ENCODE results near the gene CLIP4.
"Not testable (repeated sequence)": the region's sequence is repeated elsewhere in the genome, so short reads cannot be mapped to it uniquely, and the experiment has no call there.

The CLIP4 gene, protein sequence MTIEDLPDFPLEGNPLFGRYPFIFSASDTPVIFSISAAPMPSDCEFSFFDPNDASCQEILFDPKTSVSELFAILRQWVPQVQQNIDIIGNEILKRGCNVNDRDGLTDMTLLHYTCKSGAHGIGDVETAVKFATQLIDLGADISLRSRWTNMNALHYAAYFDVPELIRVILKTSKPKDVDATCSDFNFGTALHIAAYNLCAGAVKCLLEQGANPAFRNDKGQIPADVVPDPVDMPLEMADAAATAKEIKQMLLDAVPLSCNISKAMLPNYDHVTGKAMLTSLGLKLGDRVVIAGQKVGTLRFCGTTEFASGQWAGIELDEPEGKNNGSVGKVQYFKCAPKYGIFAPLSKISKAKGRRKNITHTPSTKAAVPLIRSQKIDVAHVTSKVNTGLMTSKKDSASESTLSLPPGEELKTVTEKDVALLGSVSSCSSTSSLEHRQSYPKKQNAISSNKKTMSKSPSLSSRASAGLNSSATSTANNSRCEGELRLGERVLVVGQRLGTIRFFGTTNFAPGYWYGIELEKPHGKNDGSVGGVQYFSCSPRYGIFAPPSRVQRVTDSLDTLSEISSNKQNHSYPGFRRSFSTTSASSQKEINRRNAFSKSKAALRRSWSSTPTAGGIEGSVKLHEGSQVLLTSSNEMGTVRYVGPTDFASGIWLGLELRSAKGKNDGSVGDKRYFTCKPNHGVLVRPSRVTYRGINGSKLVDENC

DNA sequence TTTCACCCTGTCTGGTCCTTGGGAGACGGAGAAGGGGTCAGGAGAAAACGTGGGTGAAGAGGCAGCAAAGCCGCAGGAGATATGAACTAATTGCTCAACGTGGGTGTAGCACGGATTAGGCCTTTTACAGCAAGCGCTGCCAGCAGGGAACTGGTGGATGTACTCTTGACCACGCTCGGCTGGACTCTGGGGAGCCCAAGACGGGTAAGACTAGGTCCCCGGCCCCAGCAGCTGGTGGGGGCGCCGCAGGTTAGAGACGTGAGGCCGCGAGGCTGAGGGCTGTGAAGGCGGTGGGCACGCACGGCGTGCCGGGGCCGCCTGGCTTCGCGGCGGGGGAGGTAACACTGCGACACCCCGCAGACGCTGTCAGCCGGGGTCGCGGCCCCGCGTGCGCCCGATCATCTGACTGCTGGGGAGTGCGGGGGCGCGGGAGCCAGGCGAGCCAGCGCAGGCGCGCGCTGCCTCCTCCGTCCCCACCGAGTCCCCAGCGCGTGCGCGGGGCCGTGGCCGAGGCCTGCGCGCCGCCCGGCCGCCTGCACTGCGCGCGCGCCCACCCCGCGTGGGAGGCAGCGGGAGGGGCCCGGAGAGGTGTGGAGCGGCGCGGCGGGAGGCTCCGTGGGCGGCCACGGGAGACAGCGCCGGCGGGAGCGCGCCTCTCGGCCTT, at the start of gene CLIP4:
TSS of gene CLIP4 (plus strand) at position 470 of the 664 bp plus-strand sequence. CDS start 5,974 bp downstream, outside the sequence.
- peak; percentile 64 for DNase-seq

DNA sequence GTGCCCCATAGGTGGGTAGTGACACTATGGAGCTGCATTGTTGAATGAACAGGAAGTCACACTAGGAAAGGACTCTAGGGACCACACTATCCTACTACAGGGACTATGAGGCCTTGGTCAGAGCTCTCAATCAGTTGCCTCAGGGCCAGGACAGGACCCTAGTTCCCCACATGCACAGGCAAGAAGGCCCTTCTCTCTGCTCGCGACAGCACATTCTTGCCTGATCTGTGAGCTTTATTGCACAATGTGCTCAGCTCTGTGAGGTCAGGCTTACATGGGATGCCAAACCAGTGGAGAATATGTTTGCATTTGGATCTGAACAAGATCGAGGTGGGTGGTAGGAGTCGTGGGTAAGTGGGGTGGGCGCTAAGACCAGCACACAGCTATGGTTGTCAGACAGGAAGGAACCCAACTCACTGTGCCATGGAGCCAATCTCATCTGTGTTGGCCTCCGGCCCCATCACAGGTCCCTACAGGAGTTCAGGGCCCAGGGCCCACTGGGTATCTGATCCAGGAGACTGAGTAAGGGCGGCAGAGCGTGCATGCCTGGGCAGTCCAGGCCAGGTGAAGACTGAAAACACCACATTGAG, 48.8 kb upstream of the CLIP4 start:
- no peak for DNase-seq

DNA sequence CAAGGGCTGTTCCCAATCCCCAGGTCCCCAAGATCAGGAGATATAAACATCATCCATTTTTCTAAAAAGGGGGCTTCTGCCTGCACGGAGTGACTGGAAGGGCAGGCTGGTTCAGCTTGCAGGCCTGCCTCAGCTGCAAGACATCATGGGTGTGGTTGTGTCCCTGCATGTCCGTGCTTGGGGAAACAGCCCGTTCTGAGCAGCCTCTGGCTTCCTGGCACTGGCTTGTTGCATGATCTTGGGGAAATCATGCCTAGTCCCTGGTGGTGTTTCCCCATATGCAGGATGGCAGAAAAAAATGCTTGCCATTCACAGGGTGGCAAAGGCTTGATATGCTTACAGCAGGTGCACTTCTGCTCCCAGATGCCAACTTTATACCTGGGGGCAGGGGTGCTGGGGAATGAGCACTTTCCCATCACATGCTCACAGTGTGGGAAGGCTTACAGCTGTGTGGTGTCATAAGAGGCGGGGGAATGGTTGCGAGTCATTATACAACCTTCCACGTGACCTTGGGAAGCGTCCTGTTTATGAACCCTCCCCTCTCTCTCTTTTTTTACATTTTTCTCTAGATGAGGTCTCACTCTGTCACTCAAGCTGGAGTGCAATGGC, 48.1 kb upstream of the CLIP4 start:
- no peak for DNase-seq

DNA sequence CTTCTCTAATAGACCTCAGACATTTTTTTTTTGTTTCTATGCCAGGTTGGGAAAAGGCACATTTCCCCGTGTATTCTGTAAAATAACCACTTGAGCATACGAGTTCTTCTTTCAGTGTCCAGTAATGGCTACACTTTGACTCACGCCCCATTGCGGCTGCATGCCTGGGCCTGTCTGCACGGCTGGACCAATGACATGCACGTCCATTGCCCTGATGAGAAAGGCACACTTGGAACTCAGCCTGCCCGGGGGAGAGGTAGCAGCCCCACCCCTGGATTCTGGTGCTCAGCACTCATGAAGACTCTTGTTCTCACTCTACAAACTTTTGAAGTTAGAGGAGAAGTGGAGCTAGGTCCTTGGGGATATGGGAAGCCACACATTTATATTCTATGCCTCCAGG, 46.7 kb upstream of the CLIP4 start:
- peak; percentile 70 for DNase-seq

DNA sequence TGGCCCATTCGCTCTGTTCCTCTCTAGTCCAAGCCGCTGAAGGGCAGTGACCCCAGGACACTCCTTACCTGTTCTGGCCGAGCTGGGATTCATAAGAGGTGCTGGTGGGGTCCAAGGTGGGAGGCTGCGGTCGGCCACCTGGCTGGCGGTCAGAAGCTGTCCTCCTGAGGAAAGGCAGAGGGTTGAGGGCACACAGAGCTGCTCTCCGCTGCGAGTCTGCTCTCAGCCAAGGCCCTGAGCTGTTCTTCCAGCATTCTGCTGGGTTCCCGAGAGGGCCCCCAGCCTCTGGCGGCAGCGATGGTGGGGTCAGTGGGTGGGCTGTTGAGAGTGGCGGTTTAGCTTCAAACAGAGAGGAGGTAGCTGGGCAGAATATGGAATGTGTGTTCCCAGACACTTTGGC, 44.7 kb upstream of the CLIP4 start:
- no peak for DNase-seq

DNA sequence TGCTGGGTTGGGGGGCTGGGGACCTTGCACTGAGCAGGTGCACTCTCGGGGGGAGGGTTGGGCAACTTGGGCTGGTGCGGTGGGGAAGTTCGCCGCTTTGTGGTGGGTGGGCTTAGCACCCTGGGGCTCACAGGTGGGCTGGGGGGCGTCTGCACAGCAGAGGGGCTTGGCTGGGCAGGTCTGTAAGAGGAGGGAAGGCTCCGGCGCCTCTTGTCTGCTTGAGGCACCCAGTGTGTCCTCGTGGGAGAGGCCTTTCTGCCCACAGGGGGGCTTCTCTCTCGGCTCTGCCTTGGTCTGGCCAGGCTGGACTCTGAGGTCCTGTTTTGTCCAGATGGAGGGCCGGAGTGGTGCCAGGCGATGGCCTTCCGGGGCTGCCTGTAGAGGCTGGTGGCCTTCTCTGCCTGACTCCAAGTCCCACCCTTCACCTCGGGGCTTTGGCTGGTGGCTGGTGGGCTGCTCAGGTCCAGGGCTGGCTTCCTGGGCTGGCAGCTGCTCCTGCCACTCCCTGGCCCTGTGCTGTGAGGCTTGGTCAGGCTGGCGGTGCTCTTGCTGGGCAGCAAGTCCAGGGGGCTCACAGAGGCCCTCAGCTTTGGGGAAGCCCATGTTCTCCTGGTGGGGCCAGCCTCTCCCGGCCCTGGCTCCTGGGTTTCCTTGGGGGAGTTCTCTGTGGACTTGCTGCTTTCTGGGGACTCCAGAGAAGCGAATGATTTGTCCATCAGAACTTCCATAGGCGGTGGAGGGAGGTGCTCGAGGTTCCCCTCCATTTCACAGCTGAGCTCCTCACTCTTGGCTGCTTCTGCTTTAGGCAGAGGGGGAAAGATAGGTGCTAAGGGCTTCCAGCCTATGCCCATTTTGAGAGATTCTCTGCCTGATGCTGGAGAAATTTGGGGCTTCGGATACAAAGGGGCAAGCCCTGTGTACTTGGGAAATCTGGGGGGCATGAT, 43.9 kb upstream of the CLIP4 start:
- no peak for DNase-seq

DNA sequence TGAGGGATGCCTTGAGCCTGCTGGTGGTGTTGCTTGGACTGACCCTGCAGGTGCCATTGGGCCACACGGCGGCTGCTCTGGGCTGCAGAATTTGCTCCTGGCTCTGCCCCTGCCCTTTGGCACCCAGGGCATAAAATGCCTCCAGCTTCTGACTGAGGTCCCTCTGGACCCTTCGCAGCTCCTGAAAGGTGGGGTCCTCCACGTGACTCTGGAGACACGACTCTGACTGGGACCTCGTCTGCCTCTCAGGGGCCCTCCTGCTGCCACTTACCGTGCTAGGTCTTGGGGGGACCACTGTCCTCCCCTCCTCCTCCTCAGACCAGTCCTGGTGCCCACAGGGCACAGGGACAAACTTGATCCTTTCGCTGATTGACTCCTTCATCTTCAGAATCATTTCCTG, 43.0 kb upstream of the CLIP4 start:
- DNase-seq = no peak

DNA sequence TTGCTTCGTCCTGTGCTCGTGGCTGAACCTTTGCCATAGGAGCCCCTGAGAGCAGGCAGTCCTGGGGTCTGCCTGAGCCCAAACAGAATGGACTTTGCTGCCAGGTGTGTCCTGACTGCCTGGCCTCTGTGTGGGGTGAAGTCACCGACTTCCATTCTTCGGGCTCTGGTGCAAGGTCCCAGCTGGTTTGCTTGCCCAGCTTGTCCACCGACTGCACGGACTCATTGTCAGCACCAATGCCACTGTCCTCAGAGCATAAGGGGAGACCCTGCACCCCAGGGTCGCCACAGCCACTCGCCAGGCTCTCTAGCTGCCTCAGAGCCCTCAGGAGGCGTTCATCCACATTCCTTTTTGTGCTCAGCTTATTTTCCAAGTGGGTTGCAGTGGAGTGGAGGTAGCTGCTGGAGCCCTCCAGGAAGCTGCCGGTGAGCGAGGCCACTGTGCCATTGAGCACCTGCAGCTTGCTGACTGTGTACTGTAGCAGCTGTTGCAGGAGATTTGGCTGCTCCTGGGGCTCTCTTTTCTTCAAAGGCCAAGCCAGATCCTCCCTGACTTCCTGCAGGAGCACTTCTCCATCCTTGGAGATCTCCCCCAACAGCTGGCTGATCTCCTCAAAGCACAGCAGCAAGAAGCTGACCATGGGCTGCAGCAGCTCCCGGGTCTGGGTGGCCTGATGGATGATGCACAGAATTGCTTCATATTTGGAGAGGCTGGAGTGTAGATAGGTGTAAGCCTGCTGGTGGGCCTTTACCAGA, 42.1 kb upstream of the CLIP4 start:
- DNase-seq = peak; percentile 87

DNA sequence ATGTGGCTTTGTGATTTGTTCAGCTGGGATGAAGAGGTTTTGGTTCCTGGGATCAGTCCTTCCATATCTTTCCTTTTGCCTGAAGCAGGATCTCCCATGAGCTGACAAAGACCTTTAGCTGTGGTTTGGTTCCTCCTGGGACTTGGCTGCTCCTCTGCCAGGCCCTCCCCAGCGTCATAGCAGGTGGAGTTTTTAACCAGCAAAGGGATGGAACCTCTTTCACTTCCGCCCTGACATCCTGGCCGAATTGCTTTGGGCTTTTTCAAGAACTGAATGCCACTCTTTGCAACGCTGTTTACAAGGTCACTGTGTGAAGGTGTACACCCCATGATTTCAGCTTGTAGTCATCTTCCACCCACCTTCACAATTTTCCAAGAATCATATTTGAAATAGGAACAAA, 41.3 kb upstream of the CLIP4 start:
- DNase-seq = no peak

DNA sequence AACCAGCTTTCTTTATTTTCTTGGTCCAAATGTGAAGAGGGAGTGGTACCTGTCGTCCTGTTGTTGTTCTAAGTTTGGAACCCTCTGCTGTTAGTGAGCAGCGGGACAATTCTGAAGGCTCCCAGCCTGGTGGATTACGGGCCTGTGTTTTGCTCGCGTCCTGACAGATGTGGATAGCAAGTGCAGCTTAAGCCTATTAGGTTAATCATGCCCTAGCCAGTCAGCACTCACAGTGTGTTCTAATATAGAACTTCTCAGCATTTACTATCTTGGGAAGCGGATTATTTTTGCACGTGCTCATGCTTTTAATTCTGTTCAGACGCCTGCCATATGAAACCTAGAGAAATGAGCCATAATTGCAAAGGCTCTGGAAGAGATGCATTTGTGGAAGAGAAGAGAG, 40.8 kb upstream of the CLIP4 start, which contains the start of gene PCARE:
TSS of gene PCARE (minus strand) at position 113 of the 400 bp plus-strand sequence. CDS start 262 bp downstream, outside the sequence.
- DNase-seq = no peak

DNA sequence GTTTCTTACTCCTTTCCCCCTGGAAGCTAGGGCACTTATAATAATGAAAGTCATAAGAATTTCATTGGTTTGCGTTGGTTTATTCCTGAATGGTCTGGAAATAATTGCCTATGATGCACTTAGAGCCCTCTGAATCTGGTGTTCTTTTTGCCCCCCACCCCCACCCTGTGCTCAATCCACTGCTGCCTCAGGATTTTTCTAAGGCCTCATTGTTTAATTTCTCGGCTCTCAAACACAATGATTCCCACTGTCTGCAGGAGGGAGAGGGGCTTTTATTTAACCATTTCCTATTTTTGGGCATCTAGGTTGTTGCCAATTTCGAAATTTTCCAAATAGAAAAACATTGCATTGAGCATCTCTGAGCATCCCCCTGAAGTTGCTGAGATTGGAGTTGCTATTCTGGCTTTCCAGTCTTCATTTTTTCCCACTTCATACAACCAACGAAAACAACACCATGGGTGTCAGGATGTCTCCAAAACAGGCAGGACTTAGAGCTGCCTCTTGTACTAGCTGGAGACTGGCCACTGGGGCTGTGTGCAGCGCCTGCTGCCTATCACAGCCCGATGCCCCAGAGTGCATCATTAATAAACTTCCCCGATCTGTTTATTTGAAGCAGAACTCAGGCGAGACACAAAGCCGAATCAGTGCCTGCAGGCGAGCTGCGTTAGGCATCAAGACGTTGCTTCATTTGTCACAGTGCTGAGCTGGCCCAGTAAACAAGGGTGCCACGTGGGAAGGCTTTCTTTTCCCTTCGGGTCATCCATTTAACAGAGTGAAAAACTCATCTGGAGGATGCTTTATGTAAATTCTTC, 39.1 kb upstream of the CLIP4 start:
- DNase-seq = no peak

DNA sequence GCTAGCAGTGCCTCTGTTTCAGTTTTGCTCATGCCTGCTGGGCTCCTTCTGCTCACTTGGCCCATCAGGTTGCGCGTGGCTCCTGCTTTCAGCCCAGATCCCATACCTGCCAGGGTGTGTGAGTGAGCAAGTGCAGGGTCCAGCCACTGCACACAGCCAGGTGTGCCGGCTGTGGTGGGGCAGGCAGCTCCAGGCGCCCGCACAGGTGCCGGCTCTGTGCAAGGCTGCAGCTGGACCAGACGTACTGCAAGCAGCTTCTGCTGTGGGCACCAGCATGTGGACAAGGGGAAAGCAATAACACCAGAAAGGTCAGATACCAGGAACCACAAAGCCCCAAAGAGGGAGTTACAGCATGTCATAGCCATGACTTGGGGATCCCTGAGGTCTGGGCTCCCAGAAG, 35.3 kb upstream of the CLIP4 start:
- no peak for DNase-seq

DNA sequence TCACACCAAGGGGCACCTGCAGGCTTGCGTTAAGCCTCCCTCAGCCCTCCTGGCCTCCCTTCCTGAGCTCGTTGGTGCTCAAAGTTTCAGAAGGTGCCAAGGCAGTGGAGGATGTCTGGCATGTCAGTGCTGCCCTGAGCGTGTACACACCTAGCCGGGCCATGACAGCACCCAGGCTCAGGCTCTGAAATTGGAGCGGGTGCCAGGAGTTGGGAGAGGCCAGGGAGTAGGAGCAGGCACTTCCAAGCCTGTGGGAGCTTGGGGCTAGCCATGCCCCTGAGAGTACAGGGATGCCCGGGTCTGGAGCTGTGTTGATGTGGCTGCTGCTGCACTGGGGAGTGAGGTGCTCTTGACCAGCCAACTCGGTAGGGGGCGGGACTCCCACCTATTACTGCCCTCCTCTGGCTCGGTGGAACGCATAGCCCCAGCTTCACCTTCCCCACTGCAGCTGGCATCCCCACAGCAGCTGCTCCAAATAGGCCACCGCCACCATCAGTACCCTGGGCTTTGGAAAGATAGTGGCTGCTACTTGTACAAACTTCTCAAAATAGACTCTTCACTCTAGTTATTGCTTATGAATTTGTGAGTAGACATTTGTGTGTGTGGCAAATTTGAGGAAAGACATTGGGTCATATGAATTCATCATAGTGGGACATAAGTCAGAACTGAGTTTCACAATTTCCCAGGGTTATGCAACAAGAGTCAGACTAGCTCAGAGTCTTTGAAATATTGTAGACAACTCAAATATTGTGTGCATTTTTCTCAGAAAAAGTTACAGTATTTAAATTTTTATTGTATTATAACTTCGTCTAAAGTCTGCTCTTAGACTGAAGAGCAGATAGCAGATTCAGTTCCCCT, 34.1 kb upstream of the CLIP4 start:
- DNase-seq = no peak

DNA sequence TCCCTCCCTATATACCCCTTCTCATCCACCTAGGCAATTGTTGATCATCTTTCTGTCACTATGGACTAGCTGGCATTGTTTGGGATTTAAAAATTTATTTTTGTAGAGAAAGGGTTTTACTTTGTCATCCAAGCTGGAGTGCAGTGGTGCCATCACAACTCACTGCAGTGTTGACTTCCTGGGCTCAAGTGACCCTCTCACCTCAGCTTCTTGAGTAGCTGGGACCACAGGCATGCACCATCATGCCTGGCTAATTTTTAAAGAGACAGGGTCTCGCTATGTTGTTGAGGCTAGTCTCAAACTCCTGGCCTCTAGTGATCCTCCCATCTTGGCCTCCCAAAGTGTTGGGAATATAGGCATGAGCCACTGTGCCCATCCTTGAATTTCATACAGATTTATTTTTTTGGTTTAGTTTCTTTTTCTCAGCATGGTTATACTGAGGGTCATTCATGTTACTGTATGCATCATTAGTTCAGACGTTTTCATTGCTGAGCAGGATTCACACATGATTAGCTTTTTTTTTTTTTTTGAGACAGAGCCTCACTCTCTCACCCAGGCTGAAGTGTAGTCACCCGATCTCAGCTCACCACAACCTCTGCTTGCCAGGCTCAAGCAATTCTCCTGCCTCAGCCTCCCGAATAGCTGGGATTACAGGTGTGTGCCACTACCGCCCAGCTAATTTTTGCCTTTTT, 32.3 kb upstream of the CLIP4 start:
- DNase-seq = no peak

DNA sequence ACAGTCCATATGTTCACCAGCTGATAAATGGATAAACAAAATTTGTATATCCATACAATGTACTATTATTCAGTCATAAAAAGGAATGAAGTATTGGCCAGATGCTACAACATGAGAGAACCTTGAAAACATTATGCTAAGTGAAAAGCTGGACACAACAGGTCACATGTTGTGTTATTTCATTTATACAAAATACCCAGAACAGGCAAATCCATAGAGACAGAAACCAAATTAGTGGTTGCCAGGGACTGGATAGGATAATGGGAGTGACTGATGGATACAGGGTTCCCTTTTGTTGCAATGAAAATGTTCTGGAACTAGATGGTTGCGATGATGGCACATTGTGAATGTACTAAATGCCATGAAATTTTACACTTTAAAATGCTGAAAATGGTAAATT, 30.7 kb upstream of the CLIP4 start:
- no peak for DNase-seq

DNA sequence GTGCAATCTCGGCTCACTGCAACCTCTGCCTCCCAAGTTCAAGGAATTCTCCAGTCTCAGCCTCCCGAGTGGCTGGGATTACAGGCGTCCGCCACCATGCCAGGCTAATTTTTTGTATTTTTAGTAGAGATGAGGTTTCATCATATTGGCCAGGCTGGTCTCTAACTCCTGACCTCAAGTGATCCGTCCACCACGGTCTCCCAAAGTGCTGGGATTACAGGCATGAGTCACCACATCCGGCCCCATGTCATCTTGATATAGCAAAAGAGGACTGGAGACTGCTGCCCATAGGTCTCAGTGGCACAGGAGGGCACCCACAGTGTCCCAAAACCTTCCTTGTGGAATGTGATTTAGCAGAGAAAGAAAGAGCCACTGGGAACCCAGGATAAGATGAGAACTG, 24.9 kb upstream of the CLIP4 start:
- DNase-seq = not testable (repeated sequence)

DNA sequence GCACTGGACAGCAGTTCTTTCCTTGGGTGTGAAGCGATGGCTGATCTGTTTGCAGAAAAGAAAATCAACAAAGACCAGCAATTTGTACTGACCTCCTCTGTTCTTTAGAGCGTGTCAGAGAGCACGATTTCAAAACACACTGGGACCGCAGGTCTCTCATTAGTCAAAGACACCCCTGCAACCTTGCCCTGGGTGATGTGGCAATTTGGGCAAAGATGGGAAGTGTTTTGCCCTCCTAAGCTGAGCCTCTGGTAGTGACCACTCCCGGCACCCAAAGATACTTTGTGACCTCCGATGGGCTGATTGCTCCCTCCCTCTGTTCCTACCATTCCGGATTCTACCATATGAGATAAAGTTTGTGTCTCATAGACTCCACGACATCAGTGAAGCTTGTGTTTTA, 18.2 kb upstream of the CLIP4 start:
- DNase-seq = no peak

DNA sequence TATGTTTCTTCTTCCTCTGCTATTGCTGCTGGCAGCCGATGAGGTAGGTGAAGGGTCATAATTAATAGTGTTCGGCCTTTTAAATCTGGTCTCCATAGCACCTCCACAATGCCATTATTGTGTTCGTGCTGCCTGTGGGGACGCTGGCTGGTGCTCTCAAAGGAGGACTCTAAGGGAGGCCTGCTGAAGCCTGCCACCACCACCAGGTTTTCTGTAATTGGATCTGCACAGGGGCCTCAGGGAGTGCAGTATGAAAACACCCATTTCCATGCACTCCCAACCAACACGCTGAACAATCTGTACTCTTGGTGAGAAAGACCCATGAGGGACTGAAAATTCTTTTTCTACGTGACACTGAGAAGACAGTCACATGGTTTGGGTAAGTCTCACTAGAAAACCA, 17.6 kb upstream of the CLIP4 start:
- DNase-seq = no peak

All from DMS79 treated with DMSO at 0.1 percent for 48 hours (cell line).